ENCODE results near the gene UBE3C.

UBE3C gene

DNA sequence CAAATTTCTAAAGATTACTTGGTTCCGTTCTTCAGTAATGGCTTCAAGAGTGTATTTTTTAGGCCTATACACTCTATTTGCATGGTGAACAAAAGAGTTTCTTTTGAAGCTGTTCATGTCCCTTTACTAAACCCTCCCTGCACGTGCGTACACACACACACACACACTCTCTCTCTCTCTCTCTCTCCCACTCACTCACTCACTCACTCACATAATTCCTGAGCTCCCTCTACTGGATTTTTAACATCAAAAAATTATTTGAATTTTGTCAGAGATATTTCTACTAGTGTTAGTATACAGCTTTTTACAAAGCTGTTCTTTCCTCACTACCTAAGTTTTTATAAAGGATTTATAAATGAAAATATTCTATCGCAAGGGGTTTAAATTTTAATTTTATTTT lies 85.9 kb downstream of the UBE3C start:
- H3K9me3 ChIP-seq: no peaks in the 10 kb centered on the region

DNA sequence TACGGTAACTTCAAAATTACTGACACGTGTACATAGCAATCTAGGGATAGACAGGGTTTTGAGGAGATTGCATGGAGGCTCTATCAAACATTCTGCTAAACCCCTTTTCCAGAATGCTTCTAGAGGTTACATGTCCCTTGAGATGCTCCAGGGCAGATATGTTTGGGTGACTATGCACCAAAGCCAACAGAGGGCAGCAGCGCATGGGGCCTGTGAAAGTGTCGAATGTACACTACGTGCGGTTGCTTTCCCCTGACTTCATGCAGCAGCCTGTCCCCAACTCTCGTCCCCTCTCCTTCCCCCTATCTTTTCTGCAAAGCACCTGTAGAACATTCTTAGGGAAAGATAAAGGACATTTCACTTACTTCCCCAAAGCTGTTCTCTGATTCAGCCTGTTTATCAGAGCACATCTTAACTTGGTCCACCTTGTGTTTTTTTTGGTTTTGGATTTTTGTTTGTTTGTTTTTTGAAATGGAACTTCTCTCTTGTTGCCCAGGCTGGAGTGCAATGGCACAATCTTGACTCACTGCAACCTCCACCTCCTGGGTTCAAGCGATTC lies 90.2 kb downstream of the UBE3C start:
- no peaks in the 10 kb centered on the region for H3K27me3 ChIP-seq
- no peaks in the 10 kb centered on the region for H3K9me3 ChIP-seq
- no peak for DNase-seq
- TF ChIP-seq, protein P1, sequence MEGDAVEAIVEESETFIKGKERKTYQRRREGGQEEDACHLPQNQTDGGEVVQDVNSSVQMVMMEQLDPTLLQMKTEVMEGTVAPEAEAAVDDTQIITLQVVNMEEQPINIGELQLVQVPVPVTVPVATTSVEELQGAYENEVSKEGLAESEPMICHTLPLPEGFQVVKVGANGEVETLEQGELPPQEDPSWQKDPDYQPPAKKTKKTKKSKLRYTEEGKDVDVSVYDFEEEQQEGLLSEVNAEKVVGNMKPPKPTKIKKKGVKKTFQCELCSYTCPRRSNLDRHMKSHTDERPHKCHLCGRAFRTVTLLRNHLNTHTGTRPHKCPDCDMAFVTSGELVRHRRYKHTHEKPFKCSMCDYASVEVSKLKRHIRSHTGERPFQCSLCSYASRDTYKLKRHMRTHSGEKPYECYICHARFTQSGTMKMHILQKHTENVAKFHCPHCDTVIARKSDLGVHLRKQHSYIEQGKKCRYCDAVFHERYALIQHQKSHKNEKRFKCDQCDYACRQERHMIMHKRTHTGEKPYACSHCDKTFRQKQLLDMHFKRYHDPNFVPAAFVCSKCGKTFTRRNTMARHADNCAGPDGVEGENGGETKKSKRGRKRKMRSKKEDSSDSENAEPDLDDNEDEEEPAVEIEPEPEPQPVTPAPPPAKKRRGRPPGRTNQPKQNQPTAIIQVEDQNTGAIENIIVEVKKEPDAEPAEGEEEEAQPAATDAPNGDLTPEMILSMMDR (IDR thresholded peaks at IDR 0.05): peak in 1 of 2 experiments; percentile 13
- peaks cover 41 to 81% (median 63%) of the 10 kb centered on the region in 3 donors for H3K36me3 ChIP-seq
- no peak overlapping the region for H3K27ac ChIP-seq
- no peak overlapping the region for H3K4me3 ChIP-seq
- intact Hi-C loops (cut with DNase I; ENCODE audit: low total_unique reads): no loop called here
- H3K4me1 ChIP-seq: no peaks in the 10 kb centered on the region

More for the DNA sequence above, 85.9 kb downstream of the UBE3C start:
- DNase-seq: no peak
- no peak overlapping the region for H3K27ac ChIP-seq
- peaks cover 21 to 82% (median 64%) of the 10 kb centered on the region in 3 donors for H3K36me3 ChIP-seq
- no peaks in the 10 kb centered on the region for H3K27me3 ChIP-seq
- TF ChIP-seq, protein P1 (IDR thresholded peaks at IDR 0.05): no peak
- intact Hi-C loops (cut with DNase I; ENCODE audit: low total_unique reads): no loop called here
- H3K4me1 ChIP-seq: no peaks in the 10 kb centered on the region
- H3K4me3 ChIP-seq: no peak overlapping the region

DNA sequence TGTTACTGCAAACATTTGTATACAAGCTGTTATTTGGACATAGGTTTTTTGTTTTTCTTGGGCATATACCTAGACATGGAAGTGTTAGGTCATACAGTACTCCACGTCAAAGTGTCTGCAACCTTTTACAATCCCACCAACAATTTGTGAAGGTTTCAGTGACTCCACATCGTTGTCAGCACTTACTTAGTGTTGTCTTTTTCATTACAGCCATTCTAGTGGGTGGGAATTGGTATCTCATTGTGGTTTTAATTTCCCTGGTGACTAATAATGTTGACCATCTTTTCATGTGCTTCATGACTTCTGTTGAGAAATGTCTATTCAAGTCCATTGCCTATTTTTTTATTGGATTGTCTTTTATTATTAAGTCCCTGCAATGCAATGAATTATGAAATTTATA lies 95.0 kb downstream of the UBE3C start:
- Histone ChIP-seq H3K27me3 (no peaks in the 10 kb centered on the region), H3K4me1 (no peaks in the 10 kb centered on the region), H3K9me3 (no peaks in the 10 kb centered on the region), H3K27ac (no peak overlapping the region), H3K36me3 (peaks cover 42 to 61% (median 42%) of the 10 kb centered on the region in 3 donors), H3K4me3 (no peak overlapping the region)
- intact Hi-C loops (cut with DNase I; ENCODE audit: low total_unique reads): no loop called here
- no peak for DNase-seq
- TF ChIP-seq, protein P1 (IDR thresholded peaks at IDR 0.05): no peak

DNA sequence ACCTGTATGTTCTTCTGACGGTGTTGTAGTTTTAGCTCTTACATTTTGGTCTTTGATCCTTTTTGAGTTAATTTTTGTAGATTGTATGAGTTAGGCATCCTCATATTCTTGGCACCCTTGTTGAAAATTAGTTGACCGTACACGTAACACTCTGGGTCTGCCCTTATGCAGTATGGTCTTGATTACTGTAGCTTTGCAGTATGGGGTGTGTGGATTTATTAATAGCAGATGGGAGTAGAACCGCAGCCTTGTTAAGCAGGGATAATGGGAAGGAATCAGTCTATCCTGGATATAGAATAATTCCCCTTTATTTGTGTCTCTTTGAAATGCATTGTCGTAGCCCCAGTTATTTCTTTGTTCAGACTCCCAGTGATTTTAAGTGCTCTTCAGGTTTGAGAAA lies 95.5 kb downstream of the UBE3C start:
- Histone ChIP-seq H3K4me1 (no peaks in the 10 kb centered on the region), H3K4me3 (no peak overlapping the region), H3K27ac (no peak overlapping the region), H3K27me3 (no peaks in the 10 kb centered on the region), H3K9me3 (no peaks in the 10 kb centered on the region), H3K36me3 (peaks cover 41 to 58% (median 48%) of the 10 kb centered on the region in 3 donors)
- intact Hi-C loops (cut with DNase I; ENCODE audit: low total_unique reads): no loop called here
- TF ChIP-seq, protein P1 (IDR thresholded peaks at IDR 0.05): no peak
- no peak for DNase-seq

DNA sequence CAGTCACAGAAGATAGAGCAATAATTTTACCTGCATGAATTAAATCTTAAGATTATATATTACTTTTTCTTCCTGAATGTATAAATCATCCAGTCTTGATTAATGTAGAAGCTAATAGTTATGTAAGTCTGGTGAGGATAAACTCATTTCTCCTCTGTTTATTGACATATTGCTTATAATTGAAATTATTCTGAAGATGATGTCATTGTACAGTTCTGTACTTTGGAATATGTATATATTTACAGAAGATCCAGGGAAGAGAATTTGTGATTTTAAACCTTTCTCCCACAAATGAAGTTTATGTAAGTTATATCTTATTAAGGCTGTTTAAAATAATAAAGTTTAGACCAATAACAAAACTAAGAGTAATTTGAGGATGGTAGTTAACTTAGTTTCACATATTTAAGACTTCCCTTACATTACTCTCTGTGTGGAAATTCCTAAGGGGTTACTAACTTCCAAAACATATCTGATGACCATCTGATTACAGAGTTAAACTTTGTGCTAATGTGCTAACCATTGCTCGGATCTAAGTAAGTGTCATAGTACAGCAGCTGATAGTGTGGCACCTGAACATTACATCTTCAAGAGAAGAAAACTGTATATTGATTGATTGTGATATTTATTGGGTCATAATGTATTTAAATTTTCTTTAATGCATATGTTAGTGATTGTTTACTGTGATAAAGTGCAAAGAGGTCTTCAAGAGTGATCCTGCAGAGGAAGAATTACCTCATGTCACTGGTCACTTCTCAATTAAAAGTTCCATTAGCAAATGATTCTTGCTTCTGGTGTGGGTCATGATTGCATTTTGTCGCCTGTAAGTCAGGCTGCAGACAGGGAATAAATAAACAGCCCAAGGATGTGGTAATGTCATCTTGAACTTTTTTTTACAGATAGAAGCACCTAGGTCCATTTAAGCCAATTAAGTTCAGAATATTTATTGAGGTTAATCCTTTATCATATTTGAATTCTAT lies 96.9 kb downstream of the UBE3C start:
- Histone ChIP-seq H3K36me3 (peaks cover 40 to 54% (median 52%) of the 10 kb centered on the region in 3 donors), H3K27me3 (no peaks in the 10 kb centered on the region), H3K4me1 (no peaks in the 10 kb centered on the region), H3K4me3 (no peak overlapping the region), H3K27ac (no peak overlapping the region), H3K9me3 (no peaks in the 10 kb centered on the region)
- no peak for DNase-seq
- TF ChIP-seq, protein P1 (IDR thresholded peaks at IDR 0.05): no peak
- intact Hi-C loops (cut with DNase I; ENCODE audit: low total_unique reads): no loop called here
